Naive thymus-derived CD8-positive, alpha-beta T cell (primary cell): ENCODE results near the gene HNRNPU. TPM values are rescaled to one million over a fixed set of nuclear protein-coding genes. Genes with fewer than 3 reads are reported as not detected.

Source experiments
- ATAC-seq, 2 donors: fragments of 150-1000 bp; cut with Tn5 transposase in 1 of 2; sonication (Bioruptor Pico), chemical (Tn5 transposase) in 1 of 2; 1 replicate in 1 of 2; 2 replicates in 1 of 2; pipeline ENCODE4 v1.10.0; 2021; ENCODE audit warnings: mild to moderate bottlenecking in 2 of 2, moderate library complexity in 2 of 2
- POLR2A ChIA-PET: fragments of 350-600 bp; sonication (Branson Sonifier 250); formaldehyde crosslinking; loops from one replicate; lab custom pipeline; 2021; ENCODE audit warnings: antibody characterized with exemption; lab: Charles Lee
- DNase-seq, 10 donors: peaks; one replicate each; pipeline versions ENCODE4 v3.0.0 to v3.0.0-alpha.2; 2020 to 2022
- H3K27ac Mint-ChIP-seq, 10 donors: one replicate each; pipeline ENCODE4 v1.8.0; 2020 to 2022; ENCODE audit warnings: mild to moderate bottlenecking in 10 of 10, mixed read lengths in 10 of 10, moderate library complexity in 4 of 10, inconsistent platforms in 1 of 10
- H3K27me3 Mint-ChIP-seq, 5 donors: one replicate each; pipeline ENCODE4 v1.8.0; 2021 to 2022; ENCODE audit warnings: mixed read lengths in 5 of 5
- H3K36me3 Mint-ChIP-seq, 3 donors: one replicate each; pipeline ENCODE4 v1.8.0; 2020 to 2022; ENCODE audit warnings: mixed read lengths in 3 of 3, mild to moderate bottlenecking in 2 of 3, inconsistent platforms in 1 of 3
- H3K4me1 Mint-ChIP-seq, 4 donors: one replicate each; pipeline ENCODE4 v1.8.0; 2021 to 2022; ENCODE audit warnings: mixed read lengths in 4 of 4
- H3K4me3 Mint-ChIP-seq, 10 donors: one replicate each; pipeline ENCODE4 v1.8.0; 2020 to 2022; ENCODE audit warnings: mild to moderate bottlenecking in 10 of 10, mixed read lengths in 10 of 10, moderate library complexity in 6 of 10, inconsistent platforms in 1 of 10
- H3K9me3 Mint-ChIP-seq, 9 donors: one replicate each; pipeline ENCODE4 v1.8.0; 2020 to 2022; ENCODE audit warnings: mixed read lengths in 9 of 9, mild to moderate bottlenecking in 3 of 9, inconsistent platforms in 1 of 9, moderate library complexity in 1 of 9
- polyA plus RNA-seq, 3 donors: library from polyadenylated mRNA; unstranded; fragments of 300-500 nt; fragmentation: Illumina TruSeq; gene quantifications; one replicate each; pipeline ENCODE4 v1.2.3, GENCODE V29; 2021
- total RNA-seq, 8 experiments: library from RNA in 2 of 8; stranded (reverse) in 2 of 8; gene quantifications; one replicate each; pipeline ENCODE4 v1.2.3 and lab custom pipeline; 2021 to 2026

Gene HNRNPU
- total and polyA plus RNA-seq, 5 experiments from 2014 or later = 179 to 403 (median 392) TPM

DNA sequence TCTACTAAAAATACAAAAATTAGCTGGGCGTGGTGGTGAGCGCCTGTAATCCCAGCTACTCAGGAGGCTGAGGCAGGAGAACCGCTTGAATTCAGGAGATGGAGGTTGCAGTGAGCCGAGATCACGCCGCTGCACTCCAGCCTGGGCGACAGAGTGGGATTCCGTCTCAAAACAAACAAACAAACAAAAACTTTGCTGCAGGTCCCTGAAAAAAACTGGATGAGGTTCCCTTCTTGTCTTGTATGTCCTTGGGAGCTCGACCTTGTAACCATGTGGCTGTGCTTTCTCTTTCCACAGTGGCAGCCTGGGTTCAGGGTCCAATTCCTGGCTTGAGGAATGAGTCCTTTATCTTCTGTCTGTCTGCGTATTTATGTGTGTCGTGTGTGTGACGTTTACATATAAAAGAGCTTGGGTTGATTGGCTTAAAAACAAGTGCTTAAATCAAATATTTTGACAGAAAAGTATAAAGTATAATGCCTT lies 46.9 kb downstream of the HNRNPU start:
- H3K36me3 Mint-ChIP-seq = no peaks in the 10 kb centered on the region
- POLR2A ChIA-PET = no interaction called here
- DNase-seq (no peak), ATAC-seq (no peak)
- H3K4me1 Mint-ChIP-seq = peaks cover 1 to 15% (median 7%) of the 10 kb centered on the region in 4 donors
- H3K9me3 Mint-ChIP-seq = no peaks in the 10 kb centered on the region
- no peak overlapping the region for H3K27ac Mint-ChIP-seq
- peaks cover 0 to 22% (median 6%) of the 10 kb centered on the region in 5 donors for H3K27me3 Mint-ChIP-seq
- no peak overlapping the region for H3K4me3 Mint-ChIP-seq

- POLR2A ChIA-PET = no interaction called here
- Mint-ChIP-seq H3K27ac (peak overlapping the region in 2 of 10 donors; percentile 25 to 72), H3K9me3 (no peaks in the 10 kb centered on the region), H3K4me1 (peaks cover 4 to 15% (median 7%) of the 10 kb centered on the region in 4 donors), H3K4me3 (peak overlapping the region in 8 of 10 donors; percentile 23 to 80 (median 34)), H3K27me3 (peaks cover 0 to 29% (median 8%) of the 10 kb centered on the region in 5 donors), H3K36me3 (no peaks in the 10 kb centered on the region)
- ATAC-seq (no peak), DNase-seq (no peak)
Measured at GRCh38 chr1:244815600-244816099, 48.7 kb downstream of the HNRNPU start.

GRCh38 chr1:244813327-244813726 lies 51.0 kb downstream of the HNRNPU start:
- H3K36me3 Mint-ChIP-seq = no peaks in the 10 kb centered on the region
- peaks cover 4 to 15% (median 7%) of the 10 kb centered on the region in 4 donors for H3K4me1 Mint-ChIP-seq
- H3K27ac Mint-ChIP-seq = no peak overlapping the region
- peaks cover 0 to 29% (median 8%) of the 10 kb centered on the region in 5 donors for H3K27me3 Mint-ChIP-seq
- H3K4me3 Mint-ChIP-seq = no peak overlapping the region
- DNase-seq = no peak
- no peaks in the 10 kb centered on the region for H3K9me3 Mint-ChIP-seq
- ATAC-seq = no peak
- POLR2A ChIA-PET = no interaction called here

DNA sequence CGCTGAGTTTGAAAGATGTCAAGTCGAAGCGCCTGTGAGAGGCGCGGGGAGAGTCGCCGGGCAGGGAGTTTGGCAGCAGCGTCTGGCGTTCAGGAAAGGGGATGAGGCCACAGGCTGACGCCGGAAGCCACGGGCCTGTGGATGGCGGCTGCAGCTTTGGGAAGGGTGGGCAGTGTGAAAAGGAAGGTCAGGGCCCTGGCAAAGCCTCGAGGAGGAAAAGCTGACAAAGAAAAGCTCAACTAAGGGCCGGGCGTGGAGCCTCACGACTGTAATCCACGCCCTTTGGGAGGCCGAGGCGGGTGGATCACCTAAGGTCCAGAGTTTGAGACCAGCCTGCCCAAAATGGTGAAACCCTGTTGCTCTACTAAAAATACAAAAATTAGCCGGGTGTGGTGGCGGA lies 54.1 kb downstream of the HNRNPU start:
- DNase-seq = no peak
- ATAC-seq = no peak
- Mint-ChIP-seq H3K4me1 (peaks cover 0 to 8% (median 2%) of the 10 kb centered on the region in 4 donors), H3K27me3 (peaks cover 0 to 26% (median 7%) of the 10 kb centered on the region in 5 donors), H3K9me3 (no peaks in the 10 kb centered on the region), H3K36me3 (no peaks in the 10 kb centered on the region), H3K4me3 (no peak overlapping the region), H3K27ac (no peak overlapping the region)
- POLR2A ChIA-PET = no interaction called here

DNA sequence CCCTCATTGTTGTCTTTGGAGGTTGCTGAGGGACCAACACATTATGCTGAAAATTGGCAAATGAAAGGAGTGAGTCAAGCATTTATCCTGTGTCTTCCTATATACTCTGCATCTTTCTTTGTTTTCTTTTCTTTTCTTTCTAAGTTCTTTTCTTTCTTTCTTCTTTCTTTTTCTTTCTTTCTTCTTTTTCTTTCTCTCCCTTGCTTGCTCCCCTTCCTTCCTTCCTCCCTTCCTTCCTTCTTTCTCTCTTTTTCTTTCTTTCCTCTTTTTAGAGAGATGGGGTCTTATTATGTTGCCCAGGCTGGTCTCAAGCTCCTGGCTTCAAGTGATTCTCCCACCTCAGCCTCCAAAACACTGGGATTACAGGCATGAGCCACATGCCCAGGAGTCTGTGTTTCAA lies 57.2 kb downstream of the HNRNPU start:
- Mint-ChIP-seq H3K36me3 (no peaks in the 10 kb centered on the region), H3K27me3 (peaks cover 0 to 8% (median 6%) of the 10 kb centered on the region in 5 donors), H3K4me1 (peaks cover 0 to 3% (median 0%) of the 10 kb centered on the region in 4 donors), H3K27ac (peak overlapping the region in 1 of 10 donors; percentile 24), H3K9me3 (no peaks in the 10 kb centered on the region), H3K4me3 (no peak overlapping the region)
- DNase-seq = no peak
- no peak for ATAC-seq
- POLR2A ChIA-PET = no interaction called here

- no peak overlapping the region for H3K27ac Mint-ChIP-seq
- H3K9me3 Mint-ChIP-seq = no peaks in the 10 kb centered on the region
- H3K27me3 Mint-ChIP-seq = peaks cover 0 to 2% (median 0%) of the 10 kb centered on the region in 5 donors
- peaks cover 0 to 5% (median 2%) of the 10 kb centered on the region in 4 donors for H3K4me1 Mint-ChIP-seq
- ATAC-seq (no peak), DNase-seq (no peak)
- H3K36me3 Mint-ChIP-seq = no peaks in the 10 kb centered on the region
- H3K4me3 Mint-ChIP-seq = no peak overlapping the region
- POLR2A ChIA-PET = no interaction called here
Measured at GRCh38 chr1:244804841-244805240, 59.5 kb downstream of the HNRNPU start.

- Mint-ChIP-seq H3K36me3 (no peaks in the 10 kb centered on the region), H3K27me3 (peaks cover 0 to 2% (median 0%) of the 10 kb centered on the region in 5 donors), H3K4me1 (peaks cover 0 to 5% (median 2%) of the 10 kb centered on the region in 4 donors), H3K4me3 (no peak overlapping the region), H3K9me3 (no peaks in the 10 kb centered on the region), H3K27ac (peak overlapping the region in 1 of 10 donors; percentile 12)
- DNase-seq = no peak
- ATAC-seq = no peak
- POLR2A ChIA-PET = interaction anchor here (1.6 to 3.3 kb wide), 2 partner anchors 32 to 61 kb away, joined by 10 to 18 read pairs; partner anchors contain the start of gene HNRNPU
Measured at GRCh38 chr1:244802556-244803239, 61.6 kb downstream of the HNRNPU start.

- DNase-seq (no peak), ATAC-seq (no peak)
- Mint-ChIP-seq H3K4me3 (no peak overlapping the region), H3K36me3 (no peaks in the 10 kb centered on the region), H3K27ac (no peak overlapping the region), H3K9me3 (no peaks in the 10 kb centered on the region), H3K27me3 (peaks cover 0 to 2% (median 0%) of the 10 kb centered on the region in 5 donors), H3K4me1 (peaks cover 0 to 5% (median 2%) of the 10 kb centered on the region in 4 donors)
- POLR2A ChIA-PET = interaction anchor here (1.1 to 3.3 kb wide), 4 partner anchors 31 to 240 kb away, joined by 4 to 18 read pairs (median 8); partner anchors contain the start of gene HNRNPU
Measured at GRCh38 chr1:244802041-244802440, 62.3 kb downstream of the HNRNPU start.

- POLR2A ChIA-PET = interaction anchor here (1.1 to 3.3 kb wide), 5 partner anchors 32 to 241 kb away, joined by 3 to 18 read pairs (median 7); partner anchors contain the start of gene HNRNPU
- H3K9me3 Mint-ChIP-seq = no peaks in the 10 kb centered on the region
- H3K27me3 Mint-ChIP-seq = peaks cover 0 to 3% (median 0%) of the 10 kb centered on the region in 5 donors
- peak; percentile 92 to 98 for ATAC-seq
- DNase-seq = peak; percentile 23 to 79 (median 56)
- H3K4me3 Mint-ChIP-seq = peak overlapping the region in 2 of 10 donors; percentile 3 to 21
- H3K36me3 Mint-ChIP-seq = no peaks in the 10 kb centered on the region
- peak overlapping the region in 4 of 10 donors; percentile 26 to 67 (median 56) for H3K27ac Mint-ChIP-seq
- H3K4me1 Mint-ChIP-seq = peaks cover 0 to 5% (median 2%) of the 10 kb centered on the region in 4 donors
Measured at GRCh38 chr1:244801246-244801645, 63.1 kb downstream of the HNRNPU start.

DNA sequence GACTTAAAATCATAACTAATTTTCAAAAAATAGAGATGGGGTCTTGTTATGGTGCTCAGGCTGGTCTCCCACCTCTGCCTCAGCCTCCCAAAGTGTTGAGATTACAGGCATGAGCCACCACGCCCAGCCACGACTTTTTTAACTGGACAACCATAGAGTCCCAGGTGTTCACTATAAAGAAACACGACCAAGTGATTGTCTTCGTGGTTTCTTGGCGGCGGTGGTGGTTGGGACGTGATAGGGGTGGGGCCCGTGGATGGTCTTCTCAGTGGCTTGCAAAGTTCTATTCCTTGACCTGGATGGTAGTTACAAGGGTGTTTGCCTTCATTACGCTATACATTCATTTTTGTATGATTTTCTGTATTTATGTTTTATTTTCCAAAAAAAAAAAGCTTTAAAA lies 63.5 kb downstream of the HNRNPU start:
- ATAC-seq = no peak
- Mint-ChIP-seq H3K36me3 (no peaks in the 10 kb centered on the region), H3K4me1 (peaks cover 0 to 5% (median 2%) of the 10 kb centered on the region in 4 donors), H3K27me3 (peaks cover 0 to 3% (median 0%) of the 10 kb centered on the region in 5 donors), H3K9me3 (no peaks in the 10 kb centered on the region), H3K4me3 (no peak overlapping the region), H3K27ac (peak overlapping the region in 1 of 10 donors; percentile 63)
- DNase-seq = no peak
- POLR2A ChIA-PET = interaction anchor here (1.1 to 3.3 kb wide), 5 partner anchors 32 to 241 kb away, joined by 3 to 18 read pairs (median 7); partner anchors contain the start of gene HNRNPU
